Endothelial cell of umbilical vein (primary cell): ENCODE data around the gene PITPNM3. TPM values are rescaled to one million over a fixed set of nuclear protein-coding genes. Genes with fewer than 3 reads are reported as not detected.

Experiments used
- BruUV-seq: library from RNA; stranded (reverse); fragments of 400-500 nt; replicated peaks from 2 replicates; lab custom pipeline; 2021; lab: Mats Ljungman, UMichigan
- CTCF ChIA-PET: fragments of 300-600, 350-600 bp; sonication (Branson Sonifier 250); formaldehyde crosslinking; loops from one replicate; lab custom pipeline; 2021; ENCODE audit warnings: antibody characterized with exemption, inconsistent platforms; lab: Charles Lee
- POLR2A ChIA-PET: fragments of 300-600, 350-600 bp; sonication (Branson Sonifier 250); formaldehyde crosslinking; loops from one replicate; lab custom pipeline; 2021; ENCODE audit warnings: antibody characterized with exemption, inconsistent platforms; lab: Charles Lee
- DNase-seq: peaks from one replicate; pipeline ENCODE4 v3.0.0-alpha.2; 2011; ENCODE audit warnings: low read depth, low spot score
- FAIRE-seq: peaks from 2 replicates; lab custom pipeline; 2011; peaks lifted over from hg19 to GRCh38; lab: Jason Lieb, UNC
- H2AFZ ChIP-seq: 2 replicates; pipeline ENCODE4 v1.6.0; 2012; ENCODE audit warnings: low read depth, low read length, control low read depth, inconsistent platforms
- H3K27ac ChIP-seq: 2 replicates; pipeline ENCODE4 v1.5.1; 2011; ENCODE audit warnings: low read depth, mild to moderate bottlenecking, control low read depth, low read length, moderate library complexity; ENCODE audit not compliant: insufficient read depth
- H3K27me3 ChIP-seq, 2 experiments: 2 replicates each; pipeline versions ENCODE4 v1.6.0 to v1.6.1; 2011; ENCODE audit warnings: low read length in 2 of 2, mixed read lengths in 1 of 2; ENCODE audit not compliant: control insufficient read depth in 2 of 2, insufficient read depth in 2 of 2
- H3K36me3 ChIP-seq, 2 experiments: 2 replicates in 1 of 2; 3 replicates in 1 of 2; pipeline ENCODE4 v1.5.1; 2011; ENCODE audit warnings: low read length in 2 of 2, mild to moderate bottlenecking in 1 of 2, moderate library complexity in 1 of 2; ENCODE audit not compliant: control insufficient read depth in 2 of 2, insufficient read depth in 2 of 2; ENCODE audit errors: extremely low read depth in 1 of 2
- H3K4me1 ChIP-seq: 3 replicates; pipeline ENCODE4 v1.5.1; 2011; ENCODE audit warnings: mild to moderate bottlenecking, low read length; ENCODE audit not compliant: control insufficient read depth, insufficient read depth; ENCODE audit errors: extremely low read depth
- H3K4me2 ChIP-seq: 2 replicates; pipeline ENCODE4 v1.6.1; 2011; ENCODE audit warnings: low read length, control low read depth, mixed read lengths; ENCODE audit not compliant: insufficient read depth
- H3K4me3 ChIP-seq, 3 experiments: fragments of 200-600 bp in 1 of 3; sonication (generic), shearing (Covaris generic) in 1 of 3; replicated peaks in 1 of 3; 2 replicates each; pipeline ENCODE4 v1.5.1; 2011 to 2016; ENCODE audit warnings: control low read depth in 3 of 3, low read length in 3 of 3, mild to moderate bottlenecking in 2 of 3, inconsistent platforms in 1 of 3, low read depth in 1 of 3, moderate library complexity in 1 of 3; ENCODE audit not compliant: insufficient read depth in 1 of 3
- H3K79me2 ChIP-seq: 2 replicates; pipeline ENCODE4 v1.6.0; 2012; ENCODE audit warnings: low read length, inconsistent platforms; ENCODE audit not compliant: control insufficient read depth, insufficient read depth
- H3K9ac ChIP-seq: replicated peaks from 2 replicates; pipeline ENCODE3; 2011; ENCODE audit warnings: low read length, control low read depth; ENCODE audit not compliant: insufficient read depth; ENCODE audit errors: extremely low read depth
- H3K9me1 ChIP-seq: replicated peaks from 3 replicates; pipeline ENCODE4 v1.6.0; 2011; ENCODE audit warnings: mild to moderate bottlenecking, low read length; ENCODE audit not compliant: control insufficient read depth, insufficient read depth; ENCODE audit errors: extremely low read depth
- H3K9me3 ChIP-seq: replicated peaks from 2 replicates; pipeline ENCODE4 v1.5.1; 2012; ENCODE audit warnings: low read length, inconsistent platforms; ENCODE audit not compliant: control insufficient read depth, insufficient read depth
- H4K20me1 ChIP-seq: replicated peaks from 2 replicates; pipeline ENCODE3; 2011; ENCODE audit warnings: mild to moderate bottlenecking, low read length; ENCODE audit not compliant: control insufficient read depth, insufficient read depth; ENCODE audit errors: extremely low read depth
- EZH2 ChIP-seq: IDR thresholded peaks from 2 replicates; pipeline ENCODE4 v1.6.1; 2012; ENCODE audit warnings: borderline replicate concordance, low read depth, mild to moderate bottlenecking, moderate library complexity, low read length, inconsistent platforms; ENCODE audit not compliant: severe bottlenecking
- FOS ChIP-seq: IDR thresholded peaks from 2 replicates; pipeline ENCODE4 v1.6.1; 2011; ENCODE audit warnings: mild to moderate bottlenecking, low read length, moderate library complexity, borderline replicate concordance; ENCODE audit not compliant: insufficient read depth
- GATA2 ChIP-seq: IDR thresholded peaks from 2 replicates; pipeline ENCODE4 v1.7.0; 2011; ENCODE audit warnings: low read depth, mild to moderate bottlenecking, moderate library complexity, mixed read lengths, low read length; ENCODE audit not compliant: insufficient read length, insufficient read depth
- JUN ChIP-seq: IDR thresholded peaks from 2 replicates; pipeline ENCODE4 v1.6.1; 2011; ENCODE audit warnings: borderline replicate concordance, low read depth; ENCODE audit not compliant: insufficient read length, insufficient read depth
- MYC ChIP-seq: IDR thresholded peaks from one replicate; pipeline ENCODE4 v1.6.1; 2011; ENCODE audit warnings: mild to moderate bottlenecking, low read depth, low read length
- POLR2A ChIP-seq: IDR thresholded peaks from 2 replicates; pipeline ENCODE4 v1.6.1; 2012; ENCODE audit warnings: low read depth, mild to moderate bottlenecking, control low read depth, low read length
- POLR2AphosphoS5 ChIP-seq: IDR thresholded peaks from 2 replicates; pipeline ENCODE4 v1.6.1; 2012; ENCODE audit warnings: low read depth, mild to moderate bottlenecking, control low read depth, low read length, moderate library complexity; ENCODE audit not compliant: insufficient read depth
- dilution Hi-C: fragments of 300-500 bp; cut with MboI; formaldehyde crosslinking; loops from one replicate; pipeline ENCODE4 v1.15.0; 2019; ENCODE audit warnings: low sequenced_read_pairs; ENCODE audit not compliant: extremely low pct_ligation_motif_present
- intact Hi-C: fragments of 100-400 bp; cut with micrococcal nuclease; formaldehyde crosslinking; loops from one replicate; pipeline ENCODE4 v1.10.0; 2022
- polyA plus RNA-seq, 4 experiments: library from polyadenylated mRNA; depleted of rRNA in 3 of 4; stranded (reverse) in 3 of 4; unstranded in 1 of 4; fragments of >200 nt; gene quantifications; 2 replicates each; pipeline versions ENCODE4 v1.2.1 to v1.2.3, GENCODE V29; 2011 to 2012; ENCODE audit warnings: missing spikeins in 1 of 4
- total RNA-seq: library from RNA; stranded (reverse); gene quantifications from 2 replicates; pipeline ENCODE4 v1.2.3, GENCODE V29; 2021
- TF ChIP-seq, protein P1 (sequence below): IDR thresholded peaks from 2 replicates; pipeline ENCODE4 v1.6.1; 2011; ENCODE audit not compliant: insufficient read depth, insufficient read length
- TF ChIP-seq, protein P2 (sequence below), 2 donors: IDR thresholded peaks; 1 replicate in 1 of 2; 2 replicates in 1 of 2; pipeline ENCODE4 v1.5.1; 2011; ENCODE audit warnings: low read length in 2 of 2, mild to moderate bottlenecking in 2 of 2, moderate library complexity in 2 of 2, control low read depth in 1 of 2, inconsistent platforms in 1 of 2, low read depth in 1 of 2; ENCODE audit not compliant: insufficient read depth in 1 of 2; ENCODE audit errors: extremely low read depth in 1 of 2

PITPNM3 gene
- total and polyA plus RNA-seq, 2 donors (not counting 3 experiments of a cell fraction or from before 2014, with no cell fraction given), result 1.0 to 1.9 TPM

DNA sequence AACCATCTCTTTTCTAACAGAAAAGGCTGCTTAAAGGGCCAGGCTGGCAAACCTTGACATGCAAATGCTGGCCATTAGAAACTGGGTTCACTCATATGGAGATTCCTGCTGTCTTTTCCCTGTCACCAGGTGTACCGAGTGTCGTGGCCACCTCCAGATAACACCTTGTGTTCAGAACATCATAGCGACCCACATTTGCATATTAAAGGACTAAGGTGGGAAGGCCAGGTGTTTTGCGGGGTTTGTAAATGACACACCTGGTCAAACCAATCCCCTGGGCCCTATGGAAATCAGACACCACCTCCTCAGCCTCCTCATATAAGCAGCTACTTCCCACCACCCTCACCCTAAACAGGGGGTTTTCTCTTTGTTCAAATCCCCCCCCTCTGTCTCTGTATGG lies 118.9 kb downstream of the PITPNM3 start:
- FAIRE-seq (no peak), DNase-seq (no peak)
- H4K20me1 ChIP-seq, result no peaks in the 10 kb centered on the region
- peaks cover 8 to 25% of the 10 kb centered on the region in 2 experiments for H3K27me3 ChIP-seq
- no peak overlapping the region for H3K9ac ChIP-seq
- dilution Hi-C loops, result no loop called here
- H3K4me3 ChIP-seq, result no peak overlapping the region
- no peaks in the 10 kb centered on the region for H3K79me2 ChIP-seq
- POLR2A ChIA-PET, result no interaction called here
- intact Hi-C loops, result loop anchor here (10.0 kb wide), 1 partner anchor 1193 kb away; no protein-coding TSS in a partner anchor
- no peaks in the 10 kb centered on the region for H3K36me3 ChIP-seq
- H3K27ac ChIP-seq, result no peak overlapping the region
- TF ChIP-seq POLR2AphosphoS5 (no peak), POLR2A (no peak), EZH2 (no peak), JUN (no peak), MYC (no peak), GATA2 (no peak), FOS (no peak)
- TF ChIP-seq, protein P1, sequence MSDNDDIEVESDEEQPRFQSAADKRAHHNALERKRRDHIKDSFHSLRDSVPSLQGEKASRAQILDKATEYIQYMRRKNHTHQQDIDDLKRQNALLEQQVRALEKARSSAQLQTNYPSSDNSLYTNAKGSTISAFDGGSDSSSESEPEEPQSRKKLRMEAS, result no peak
- TF ChIP-seq, protein P2, sequence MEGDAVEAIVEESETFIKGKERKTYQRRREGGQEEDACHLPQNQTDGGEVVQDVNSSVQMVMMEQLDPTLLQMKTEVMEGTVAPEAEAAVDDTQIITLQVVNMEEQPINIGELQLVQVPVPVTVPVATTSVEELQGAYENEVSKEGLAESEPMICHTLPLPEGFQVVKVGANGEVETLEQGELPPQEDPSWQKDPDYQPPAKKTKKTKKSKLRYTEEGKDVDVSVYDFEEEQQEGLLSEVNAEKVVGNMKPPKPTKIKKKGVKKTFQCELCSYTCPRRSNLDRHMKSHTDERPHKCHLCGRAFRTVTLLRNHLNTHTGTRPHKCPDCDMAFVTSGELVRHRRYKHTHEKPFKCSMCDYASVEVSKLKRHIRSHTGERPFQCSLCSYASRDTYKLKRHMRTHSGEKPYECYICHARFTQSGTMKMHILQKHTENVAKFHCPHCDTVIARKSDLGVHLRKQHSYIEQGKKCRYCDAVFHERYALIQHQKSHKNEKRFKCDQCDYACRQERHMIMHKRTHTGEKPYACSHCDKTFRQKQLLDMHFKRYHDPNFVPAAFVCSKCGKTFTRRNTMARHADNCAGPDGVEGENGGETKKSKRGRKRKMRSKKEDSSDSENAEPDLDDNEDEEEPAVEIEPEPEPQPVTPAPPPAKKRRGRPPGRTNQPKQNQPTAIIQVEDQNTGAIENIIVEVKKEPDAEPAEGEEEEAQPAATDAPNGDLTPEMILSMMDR (IDR thresholded peaks at IDR 0.05; ENCODE audit: extremely low read depth in 1 of 2, insufficient read depth in 1 of 2, low read depth in 1 of 2, low read length in 2 of 2), result no peak
- H3K9me3 ChIP-seq, result no peaks in the 10 kb centered on the region
- H3K4me2 ChIP-seq, result no peak overlapping the region
- CTCF ChIA-PET, result interaction anchor here (2.7 to 4.4 kb wide), 2 partner anchors 844 to 850 kb away, joined by 22 to 35 read pairs; no protein-coding TSS in a partner anchor
- H3K9me1 ChIP-seq, result no peaks in the 10 kb centered on the region
- no peak overlapping the region for H2AFZ ChIP-seq
- H3K4me1 ChIP-seq, result no peaks in the 10 kb centered on the region
- BruUV-seq, result no TSS peak
